Tongue (tissue), 2 donors: ENCODE measurements around the gene BCAR3. TPM values are rescaled to one million over a fixed set of nuclear protein-coding genes. Genes with fewer than 3 reads are reported as not detected.

Experiments
- DNase-seq: peaks from one replicate; pipeline ENCODE4 v3.0.0-alpha.2; 2015
- total RNA-seq: library from RNA; depleted of rRNA; stranded (reverse); fragments of >200 nt; gene quantifications from one replicate; pipeline ENCODE4 v1.2.3, GENCODE V29; 2014

BCAR3 gene
- total RNA-seq, 1 donor from 2014 or later = 22.7 TPM

- DNase-seq = peak; percentile 13
These were observed 45.8 kb downstream of the BCAR3 start for GRCh38 chr1:93635614-93636543.

GRCh38 chr1:93633313-93633712, 48.3 kb downstream of the BCAR3 start:
- no peak for DNase-seq

GRCh38 chr1:93631626-93632365, 49.8 kb downstream of the BCAR3 start:
- DNase-seq = no peak

GRCh38 chr1:93630168-93630567, 51.5 kb downstream of the BCAR3 start:
- no peak for DNase-seq

- DNase-seq = peak; percentile 89
These were observed 52.3 kb downstream of the BCAR3 start for GRCh38 chr1:93629101-93630059.

- no peak for DNase-seq
These were observed 53.0 kb downstream of the BCAR3 start for GRCh38 chr1:93628681-93629080.

- DNase-seq = no peak
These were observed 55.9 kb downstream of the BCAR3 start for GRCh38 chr1:93625582-93626327.

GRCh38 chr1:93623875-93624274, 57.8 kb downstream of the BCAR3 start:
- no peak for DNase-seq

GRCh38 chr1:93623436-93623835, 58.2 kb downstream of the BCAR3 start:
- DNase-seq = no peak

- no peak for DNase-seq
These were observed 60.4 kb downstream of the BCAR3 start for GRCh38 chr1:93621246-93621645.

GRCh38 chr1:93620841-93621210, 60.8 kb downstream of the BCAR3 start:
- no peak for DNase-seq

- no peak for DNase-seq
These were observed 61.3 kb downstream of the BCAR3 start for GRCh38 chr1:93620172-93620840.

- DNase-seq = no peak
These were observed 62.0 kb downstream of the BCAR3 start for GRCh38 chr1:93619507-93620171.

- no peak for DNase-seq
These were observed 63.8 kb downstream of the BCAR3 start for GRCh38 chr1:93617670-93618499.

- DNase-seq = peak; percentile 63
These were observed 64.5 kb downstream of the BCAR3 start for GRCh38 chr1:93616996-93617669.

- DNase-seq = no peak
These were observed 65.2 kb downstream of the BCAR3 start for GRCh38 chr1:93616221-93616995.

GRCh38 chr1:93615582-93616150, 66.0 kb downstream of the BCAR3 start:
- no peak for DNase-seq
